CD4-positive, alpha-beta T cell treated with Interleukin-6 at 100 ng/mL for 8 hours (primary cell): ENCODE results near the gene NOL11.
"Not testable (repeated sequence)": the region's sequence is repeated elsewhere in the genome, so short reads cannot be mapped to it uniquely, and the experiment has no call there.

ENCODE experiments used
- DNase-seq: peaks from one replicate; pipeline ENCODE4 v3.0.0-alpha.2; 2020; ENCODE audit warnings: mixed read lengths, low spot score

Gene NOL11

DNA sequence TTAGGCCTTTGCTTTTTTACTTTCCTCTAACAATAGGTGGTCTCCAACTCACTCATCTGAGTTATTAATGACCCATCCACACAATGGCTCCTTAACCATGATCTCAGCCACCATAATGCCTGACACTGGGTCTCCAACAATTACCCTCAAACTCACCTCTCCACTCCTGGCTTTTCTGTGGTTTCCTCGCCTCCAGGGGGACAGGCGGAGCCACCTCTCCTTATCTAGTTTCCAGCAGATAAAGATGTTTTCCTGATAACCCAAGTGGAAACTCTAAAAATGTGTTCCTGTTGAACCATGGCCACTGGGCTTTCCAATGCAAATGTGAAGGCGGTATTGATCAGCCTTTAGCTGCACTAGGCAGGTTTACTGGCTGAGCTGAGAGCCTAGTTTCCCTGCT lies 9.4 kb upstream of the NOL11 start:
- no peak for DNase-seq

DNA sequence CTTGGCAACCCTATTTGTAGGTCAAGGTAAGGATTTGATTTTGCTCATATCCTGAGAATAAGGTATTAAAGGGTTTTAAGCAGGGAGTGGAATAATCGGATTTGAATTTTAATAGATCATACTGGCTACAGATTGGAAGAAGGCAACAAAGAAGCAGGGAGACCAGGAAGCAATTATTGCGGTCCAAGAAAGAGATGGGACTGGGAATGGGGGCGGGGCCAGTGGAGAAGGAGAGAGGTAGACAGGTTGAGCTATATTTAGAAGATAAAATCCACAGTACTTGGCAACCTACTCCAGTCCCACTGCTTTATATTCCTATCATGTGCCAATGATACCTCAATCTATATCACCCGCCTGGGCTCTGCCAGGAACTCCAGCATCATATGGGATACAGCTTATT lies 5.8 kb upstream of the NOL11 start:
- no peak for DNase-seq

DNA sequence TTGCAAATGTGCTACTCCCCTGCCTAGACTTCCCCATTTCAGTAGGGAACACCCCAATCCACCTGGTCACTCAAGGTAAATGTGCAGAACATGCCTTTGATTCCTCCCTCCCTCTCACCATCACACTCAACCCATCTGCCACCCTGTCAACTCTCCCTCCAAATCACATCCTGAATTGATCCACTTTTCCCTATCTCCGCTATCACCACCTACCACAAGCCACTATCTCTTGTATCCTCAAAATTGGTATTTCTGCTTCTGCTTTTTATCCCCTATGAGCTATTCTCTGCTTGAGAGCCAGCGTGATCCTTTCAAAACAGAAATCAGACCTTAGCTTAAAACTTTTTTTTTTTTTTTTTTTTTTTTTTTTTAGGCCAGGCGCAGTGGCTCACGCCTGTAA lies 5.4 kb upstream of the NOL11 start:
- DNase-seq: no peak

DNA sequence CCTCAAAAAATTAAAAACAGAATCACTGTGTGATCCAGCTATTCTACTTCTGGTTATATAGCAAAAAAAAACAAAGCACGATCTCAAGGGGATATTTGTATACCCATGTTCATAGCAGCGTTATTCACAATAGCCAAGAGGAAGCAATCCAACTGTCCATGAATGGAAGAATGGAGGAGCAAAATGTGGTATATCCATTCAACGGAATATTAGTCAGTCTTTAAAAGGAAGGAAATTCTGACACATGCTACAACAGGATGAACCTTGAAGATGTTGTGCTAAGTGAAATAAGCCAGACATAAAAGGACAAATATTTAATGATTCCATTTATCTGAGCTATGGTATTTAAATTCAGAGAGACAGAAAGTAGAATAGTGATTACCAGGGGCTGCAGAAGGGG lies 4.6 kb upstream of the NOL11 start:
- no peak for DNase-seq

DNA sequence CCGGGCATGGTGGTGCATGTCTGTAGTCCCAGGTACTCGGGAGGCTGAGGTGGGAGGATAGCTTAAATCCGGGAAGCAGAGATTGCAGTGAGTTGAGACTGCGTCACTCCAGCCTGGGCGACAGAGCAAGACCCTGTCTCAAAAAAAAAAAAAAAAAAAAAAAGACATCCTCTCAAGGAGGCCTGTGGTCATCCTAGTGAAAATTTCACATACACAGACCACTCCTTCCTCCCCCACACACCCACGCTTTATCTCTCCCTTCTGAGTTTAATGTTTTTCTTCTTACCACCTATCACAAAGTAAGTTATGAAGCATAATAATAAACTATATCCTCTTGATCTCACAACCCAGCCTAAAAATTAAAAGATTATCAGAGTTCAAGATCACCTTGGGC lies 1.3 kb upstream of the NOL11 start:
- no peak for DNase-seq

DNA sequence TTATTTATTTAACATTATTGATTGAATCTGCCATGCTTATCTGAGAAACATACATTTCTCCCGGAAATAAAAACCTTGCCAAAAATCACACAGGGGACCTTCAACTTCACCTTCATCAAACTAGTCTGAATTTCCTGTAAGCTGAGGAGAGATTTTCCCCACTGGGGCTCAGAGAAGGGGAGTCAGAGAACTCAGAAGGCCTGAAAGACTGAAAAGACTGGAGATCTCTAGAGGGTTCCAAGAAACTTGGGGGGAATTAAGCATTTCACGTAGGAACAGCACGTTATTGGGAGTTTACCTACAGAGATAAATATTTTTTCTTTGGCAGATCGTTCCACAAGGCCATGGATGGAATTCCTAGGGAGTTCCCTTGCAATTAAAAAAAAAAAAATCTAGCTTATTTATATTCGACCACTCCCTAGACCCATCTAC lies 528 bp upstream of the NOL11 start:
- peak; percentile 1 for DNase-seq

DNA sequence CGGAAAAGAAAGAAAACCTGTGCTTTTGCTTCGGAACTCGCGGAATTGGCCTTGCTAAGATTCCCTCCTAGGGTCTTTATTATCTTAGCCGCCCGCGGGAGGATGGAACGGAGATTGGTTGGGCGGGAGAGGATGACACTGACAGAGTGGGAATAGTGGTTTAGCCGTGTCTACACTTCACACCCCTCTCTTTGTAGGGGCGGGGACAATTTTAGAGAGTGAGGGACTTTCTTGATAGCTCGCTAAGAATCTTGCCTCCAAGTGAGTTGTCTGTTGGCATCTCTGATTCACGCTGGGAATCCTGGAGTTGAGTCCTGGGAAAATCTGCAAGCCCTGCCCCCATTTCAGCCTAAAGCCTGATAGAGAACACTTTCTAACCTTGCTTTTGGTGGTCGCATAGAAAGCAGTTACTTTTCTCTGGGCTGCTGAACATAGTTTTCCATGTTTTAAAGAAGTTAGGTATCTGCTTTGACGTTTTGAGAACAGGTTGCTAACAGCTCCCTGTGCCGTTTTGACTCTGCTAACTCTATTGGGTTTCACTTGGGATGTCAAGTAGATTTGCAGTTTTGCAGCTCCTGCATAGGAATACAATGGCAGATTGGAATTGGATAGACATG lies 697 bp downstream of the NOL11 start:
- peak; percentile 9 for DNase-seq

DNA sequence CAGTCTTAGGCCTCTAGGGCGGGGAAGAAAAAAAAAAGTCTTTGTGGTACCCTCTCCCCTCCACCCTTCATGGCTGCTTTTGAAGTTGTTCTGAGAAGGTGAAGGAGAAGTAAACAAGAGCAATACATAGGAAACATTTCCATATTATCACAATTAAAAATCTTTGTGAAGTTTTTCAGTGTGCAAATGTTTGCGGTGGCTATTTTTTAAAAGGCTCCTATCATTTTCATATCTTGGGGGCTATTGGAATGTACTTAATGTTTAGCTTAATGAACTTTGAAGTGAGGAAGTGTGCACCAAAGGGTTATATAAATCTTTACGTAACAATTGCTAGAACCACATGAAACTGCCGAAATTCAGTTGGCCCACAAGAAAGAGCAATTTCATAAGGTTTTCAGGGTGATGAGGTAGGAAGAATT lies 7.6 kb downstream of the NOL11 start:
- peak; percentile 13 for DNase-seq

DNA sequence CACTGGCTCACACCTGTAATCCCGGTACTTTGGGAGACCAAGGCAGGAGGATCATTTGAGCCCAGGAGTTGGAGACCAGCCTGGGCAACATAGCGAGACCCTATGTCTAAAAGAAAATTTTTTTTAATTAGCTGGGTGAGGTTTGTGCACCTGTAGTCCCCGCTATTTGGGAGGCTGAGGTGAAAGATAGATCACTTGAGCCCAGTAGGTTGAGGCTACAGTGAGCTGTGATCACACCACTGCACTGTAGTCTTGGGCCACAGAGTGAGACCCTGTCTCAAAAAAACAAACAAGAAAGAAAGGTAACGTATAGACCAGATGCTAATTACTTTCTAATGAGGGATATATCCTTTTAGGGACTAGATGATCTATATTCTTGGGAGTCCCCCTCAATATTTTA lies 8.1 kb downstream of the NOL11 start:
- DNase-seq: no peak

DNA sequence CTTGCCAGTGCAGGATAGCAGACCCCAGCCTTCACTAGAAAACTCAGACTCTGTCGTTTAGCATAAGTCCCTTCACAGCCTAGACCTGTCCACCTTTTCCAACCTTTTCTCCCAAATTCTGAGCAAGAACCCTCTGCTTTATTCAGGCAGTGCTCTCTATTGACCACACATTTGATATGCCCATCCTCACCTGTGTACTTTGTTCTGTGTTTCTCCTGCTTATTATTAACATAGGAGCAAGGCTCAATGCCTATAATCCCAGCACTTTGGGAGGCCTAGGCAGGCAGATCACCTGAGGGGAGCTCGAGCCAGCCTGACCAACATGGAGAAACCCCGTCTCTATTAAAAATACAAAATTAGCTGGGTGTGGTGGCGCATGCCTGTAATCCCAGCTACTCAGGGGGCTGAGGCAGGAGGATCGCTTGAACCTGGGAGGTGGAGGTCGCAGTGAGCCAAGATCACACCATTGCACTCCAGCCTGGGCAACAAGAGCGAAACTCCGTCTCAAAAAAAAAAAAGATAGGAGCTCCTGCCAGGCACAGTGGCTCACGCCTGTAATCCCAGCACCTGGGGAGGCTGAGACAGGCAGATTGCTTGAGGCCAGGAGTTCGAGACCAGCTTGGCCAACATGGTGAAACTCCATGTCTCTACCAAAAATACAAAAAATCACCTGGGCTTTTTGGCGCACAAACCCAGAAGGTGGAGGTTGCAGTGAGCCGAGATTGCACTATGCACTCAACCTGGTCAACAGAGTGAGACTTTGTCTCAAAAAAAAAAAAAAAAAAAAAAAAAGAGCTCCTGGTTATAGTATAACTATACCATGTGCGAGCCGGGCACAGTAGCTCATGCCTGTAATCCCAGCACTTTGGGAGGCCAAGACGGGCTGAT lies 9.7 kb downstream of the NOL11 start:
- not testable (repeated sequence) for DNase-seq

DNA sequence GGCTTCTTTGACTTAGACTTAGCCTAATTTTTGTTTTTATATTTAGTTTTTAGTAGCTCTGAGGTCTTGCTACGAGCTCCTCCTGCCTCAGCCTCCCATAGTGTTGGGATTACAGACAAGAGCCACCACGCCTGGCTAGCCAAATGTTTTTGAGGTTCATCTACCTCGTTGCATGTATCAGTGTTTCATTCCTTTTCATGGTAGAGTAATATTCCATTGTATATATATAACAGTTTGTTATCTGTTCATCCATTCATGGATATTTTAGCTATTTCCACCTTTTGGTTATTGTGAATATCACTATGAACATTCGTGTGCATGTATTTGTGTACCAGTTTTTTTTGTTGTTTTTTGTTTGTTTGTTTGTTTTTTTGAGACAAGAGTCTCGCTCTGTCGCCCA lies 12.2 kb downstream of the NOL11 start:
- DNase-seq: no peak

DNA sequence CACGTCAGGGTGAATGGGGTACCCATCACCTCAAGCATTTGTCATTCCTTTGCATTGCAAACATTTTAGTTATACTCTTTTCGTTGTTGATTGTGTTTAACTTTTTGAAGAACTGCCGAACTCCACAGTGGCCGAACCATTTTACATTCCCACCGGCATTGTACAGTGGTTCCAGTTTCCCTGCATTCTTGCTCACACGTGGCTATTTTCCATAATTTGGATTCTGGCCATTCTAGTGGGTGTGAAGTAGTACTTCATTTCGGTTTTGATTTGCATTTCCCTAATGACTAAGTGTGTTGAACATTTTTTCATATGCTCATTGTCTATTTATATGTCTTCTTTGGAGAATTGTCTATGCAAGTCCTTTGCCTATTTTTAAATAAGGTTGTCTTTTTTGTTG lies 13.0 kb downstream of the NOL11 start:
- no peak for DNase-seq

DNA sequence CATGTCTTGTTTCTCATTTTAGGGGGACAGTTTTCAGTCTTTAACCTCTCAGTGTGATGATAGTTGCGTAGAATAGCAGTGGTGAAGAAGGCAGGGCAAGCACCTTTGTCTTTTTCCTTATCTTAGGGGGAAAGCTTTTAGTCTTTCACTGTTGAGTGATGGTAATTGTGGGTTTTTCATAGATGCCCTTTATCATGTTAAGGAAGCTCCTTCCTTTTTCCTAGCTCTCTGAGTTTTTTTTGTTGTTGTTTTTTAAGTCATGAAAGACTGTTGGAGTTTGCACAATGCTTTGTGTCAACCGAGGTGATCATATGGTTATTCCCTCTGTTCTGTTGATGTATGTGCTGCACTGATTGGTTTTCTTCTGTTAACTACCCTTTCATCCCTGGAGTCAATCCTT lies 15.7 kb downstream of the NOL11 start:
- no peak for DNase-seq

DNA sequence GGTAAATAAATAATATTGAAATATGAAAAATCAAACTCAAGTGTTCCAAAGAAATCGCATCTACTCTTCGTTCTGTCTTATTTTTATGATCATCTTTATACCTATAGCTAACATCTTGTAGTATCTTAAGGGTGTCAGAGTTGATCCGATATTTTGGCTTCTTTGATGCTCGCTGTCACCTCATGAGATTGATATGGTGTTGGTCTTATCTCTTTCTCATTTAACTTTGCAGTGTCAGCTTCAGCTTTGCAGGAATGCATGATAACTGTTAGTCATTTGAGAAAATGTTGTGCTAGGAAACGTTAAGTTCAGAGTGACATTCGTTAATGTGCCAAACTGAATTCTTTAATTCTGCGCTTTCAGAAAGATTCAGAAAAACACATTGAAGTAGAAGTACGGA lies 19.4 kb downstream of the NOL11 start:
- DNase-seq: no peak

DNA sequence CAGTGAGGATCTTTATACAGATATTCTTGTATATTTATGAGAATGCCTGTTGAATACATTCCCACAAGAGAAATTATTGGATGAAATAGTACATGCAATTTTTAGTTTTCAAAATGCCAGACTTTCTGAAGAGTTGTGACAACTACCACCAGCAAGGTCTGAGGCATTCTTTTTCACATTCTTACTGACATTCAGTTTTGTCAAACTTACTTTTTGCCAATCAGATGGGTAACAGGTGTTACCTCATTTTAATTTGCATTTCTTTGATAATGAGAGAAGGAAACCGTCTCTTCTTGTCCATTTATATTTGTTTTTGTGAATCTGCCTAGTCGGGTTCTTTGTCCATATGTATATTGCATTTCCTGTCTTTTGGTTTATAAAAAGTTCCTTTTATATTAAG lies 24.3 kb downstream of the NOL11 start:
- no peak for DNase-seq

DNA sequence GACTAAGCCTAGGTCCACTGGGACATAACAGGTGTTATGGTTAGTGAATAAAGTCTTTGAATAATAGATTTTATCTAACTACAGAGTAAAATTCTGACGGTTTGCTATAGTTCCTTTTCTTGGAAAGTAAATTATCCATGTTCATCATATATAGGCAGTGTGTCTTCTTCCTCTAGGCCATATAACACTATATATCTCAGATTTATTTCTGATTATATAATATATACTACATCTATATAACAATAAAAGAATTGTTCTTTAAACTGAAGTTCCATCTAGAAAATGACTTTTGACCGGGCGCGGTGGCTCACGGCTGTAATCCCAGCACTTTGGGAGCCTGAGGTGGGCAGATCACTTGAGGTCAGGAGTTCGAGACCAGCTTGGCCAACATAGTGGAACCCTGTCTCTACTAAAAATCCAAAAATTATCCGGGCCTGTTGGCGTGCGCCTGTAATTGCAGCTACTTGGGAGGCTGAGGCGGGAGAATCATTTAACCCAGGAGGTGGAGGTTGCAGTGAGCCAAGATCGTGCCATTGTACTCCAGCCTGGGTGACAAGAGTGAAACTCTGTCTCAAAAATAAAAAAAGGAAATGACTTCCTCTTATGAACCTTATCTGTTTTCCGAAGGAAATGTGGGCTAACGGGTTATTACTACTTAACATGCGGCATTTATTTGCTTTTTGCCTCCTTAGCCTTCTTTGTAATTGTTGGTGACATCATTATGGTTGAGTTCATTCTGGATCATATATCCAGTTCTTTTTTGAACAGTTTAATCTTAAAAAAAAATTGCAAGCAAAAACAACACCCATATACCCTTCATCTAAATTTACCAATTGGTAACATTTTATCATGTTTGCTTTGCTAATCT lies 29.2 kb downstream of the NOL11 start:
- DNase-seq: no peak

DNA sequence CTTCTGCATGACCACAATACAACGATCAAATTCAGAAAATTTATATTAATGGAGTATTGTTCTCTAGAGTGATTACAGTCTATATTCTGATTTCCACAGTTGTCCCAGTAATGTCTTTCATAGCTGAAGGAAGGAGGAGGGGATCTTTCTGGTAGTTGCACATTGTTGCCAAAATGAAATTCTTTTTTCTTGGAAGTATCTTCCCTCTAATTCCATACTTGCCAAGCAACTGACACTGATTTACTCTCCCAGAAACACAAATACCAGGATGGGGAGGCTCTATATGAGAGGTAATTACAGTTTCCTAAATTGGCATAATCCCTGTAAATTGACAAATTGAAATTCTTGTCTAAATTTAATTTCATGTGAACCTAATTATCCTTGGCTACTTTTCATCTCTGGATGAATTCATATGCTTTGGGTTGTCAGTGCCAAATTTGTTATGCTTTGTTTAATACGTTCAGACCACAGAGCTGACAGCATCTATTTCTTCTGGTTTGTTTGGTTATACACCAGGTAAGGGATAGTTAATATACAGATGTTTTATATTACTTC lies 30.0 kb downstream of the NOL11 start:
- DNase-seq: no peak

DNA sequence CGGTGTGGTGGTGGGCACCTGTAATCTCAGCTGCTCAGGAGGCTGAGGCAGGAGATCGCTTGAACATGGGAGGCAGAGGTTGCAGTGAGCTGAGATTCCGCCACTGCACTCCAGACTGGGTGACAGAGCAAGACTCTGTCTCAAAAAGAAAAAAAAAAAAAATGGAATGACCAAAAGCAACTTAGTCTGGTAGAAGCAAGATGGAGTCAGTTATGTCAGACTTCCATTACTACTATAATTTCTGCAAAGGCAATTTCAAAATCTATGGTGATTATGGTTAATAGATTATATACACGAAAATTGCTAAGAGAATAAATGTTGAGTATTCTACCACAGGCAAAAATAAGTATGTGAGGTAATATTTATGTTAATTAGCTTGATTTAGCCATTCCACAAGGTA lies 32.3 kb downstream of the NOL11 start:
- no peak for DNase-seq

DNA sequence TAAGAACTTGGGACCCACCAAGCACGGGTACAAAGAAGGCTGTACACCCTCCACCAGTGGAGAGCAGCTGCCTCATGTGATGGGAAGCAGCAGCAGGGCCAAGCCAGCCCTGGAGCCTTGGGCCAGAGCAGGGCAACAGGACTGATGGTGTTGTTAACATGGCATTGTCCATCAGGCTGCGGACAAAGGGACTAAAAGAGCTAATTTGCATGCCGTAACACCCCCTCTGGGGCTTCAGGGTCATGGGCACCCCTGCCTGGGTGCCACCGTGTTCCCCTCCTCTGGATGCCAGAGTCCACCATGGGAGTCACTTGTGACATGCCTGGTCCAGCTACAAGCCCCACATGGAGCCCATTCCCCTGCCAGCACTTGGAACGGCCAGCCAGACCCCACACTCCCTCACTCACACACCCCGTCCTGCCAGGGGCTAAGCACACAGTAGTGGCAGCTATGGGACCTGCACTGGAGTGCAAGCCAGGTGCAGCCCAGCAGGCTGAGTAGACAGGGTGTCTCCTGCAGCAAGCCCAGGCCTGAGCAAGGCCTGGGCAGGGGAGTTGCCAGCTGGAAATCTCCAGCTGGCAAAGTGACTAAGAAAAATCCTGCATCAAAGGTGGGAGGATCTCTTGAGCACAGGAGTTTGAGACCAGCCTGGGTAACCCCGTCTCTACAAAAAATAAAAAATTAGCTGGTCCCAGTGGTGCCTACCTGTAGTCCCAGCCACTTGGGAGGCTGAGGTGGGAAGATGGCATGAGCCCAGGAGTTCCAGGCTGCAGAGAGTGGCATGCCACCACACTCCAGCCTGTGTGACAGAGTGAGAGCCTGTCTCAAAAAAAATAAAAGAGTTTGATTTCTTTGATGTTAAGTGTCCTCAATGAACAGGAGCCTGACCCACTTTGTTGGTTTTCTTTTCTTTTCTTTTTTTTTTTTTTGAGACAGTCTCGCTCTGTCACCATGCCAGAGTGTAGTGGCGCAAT lies 33.7 kb downstream of the NOL11 start:
- DNase-seq: no peak

DNA sequence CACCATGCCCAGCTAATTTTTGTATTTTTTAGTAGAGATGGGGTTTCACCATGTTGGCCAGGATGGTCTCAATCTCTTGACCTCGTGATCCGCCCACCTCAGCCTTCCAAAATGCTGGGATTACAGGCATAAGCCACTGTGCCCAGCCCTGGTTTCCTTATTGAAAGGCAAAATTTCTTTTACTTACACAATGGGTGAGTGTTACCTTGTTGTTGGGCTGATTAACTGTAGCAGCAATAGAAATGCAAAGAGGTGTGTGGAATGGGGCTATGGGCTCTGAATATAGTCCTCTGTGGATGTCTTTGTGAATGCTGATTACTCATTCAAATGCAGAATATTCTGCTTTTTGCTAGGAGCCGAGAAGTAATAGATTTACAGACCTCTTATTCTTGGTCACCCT lies 34.4 kb downstream of the NOL11 start:
- DNase-seq: not testable (repeated sequence)

DNA sequence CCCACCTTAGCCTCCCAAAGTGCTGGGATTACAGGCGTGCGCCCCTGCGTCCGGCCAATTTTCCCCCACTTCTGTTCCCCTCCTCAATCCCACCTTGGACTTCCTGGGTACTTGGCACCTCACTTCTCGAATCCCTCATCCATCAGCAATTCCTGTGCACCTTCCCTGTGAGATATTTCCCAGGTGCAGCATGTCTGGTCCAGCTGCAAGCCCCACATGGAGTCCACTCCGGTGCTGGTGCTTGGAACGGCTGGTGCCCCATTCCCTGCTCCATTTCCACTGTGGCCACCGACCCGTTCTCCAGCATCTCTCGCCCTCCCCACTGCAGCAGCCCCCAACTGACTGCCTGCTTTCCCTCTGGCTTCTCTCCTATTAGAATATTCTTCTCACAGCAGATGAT lies 35.3 kb downstream of the NOL11 start:
- DNase-seq: no peak
